Stimulated activated CD8-positive, alpha-beta memory T cell treated with anti-CD3 and anti-CD28 coated beads, Interleukin-7, amount 100 ng/mL, for 4 hours (primary cell): ENCODE data around the gene FAM163A.

ENCODE experiments used
- DNase-seq, 2 donors: peaks; one replicate each; pipeline ENCODE4 v3.0.0-alpha.2; 2020; ENCODE audit warnings: low read depth in 2 of 2

FAM163A gene

DNA sequence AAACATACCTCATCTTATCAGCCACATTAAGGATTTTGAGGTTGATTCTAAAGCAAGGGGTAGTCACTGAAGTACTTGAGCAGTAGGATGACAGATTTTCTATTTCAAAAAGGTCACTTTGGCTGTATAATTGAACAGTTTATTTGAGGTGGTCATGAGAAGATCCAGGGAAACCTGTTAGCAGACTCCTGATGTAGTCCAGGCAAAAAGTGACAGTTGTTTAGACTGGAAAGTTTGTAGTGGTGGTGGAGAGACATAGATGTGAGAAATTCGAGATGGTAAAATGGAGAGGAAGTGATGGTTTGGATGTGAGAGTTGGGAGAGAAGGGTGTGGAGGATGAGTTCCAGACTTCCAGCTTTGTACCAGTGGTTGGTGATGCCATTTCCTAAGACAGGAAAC lies 7.5 kb downstream of the FAM163A start:
- no peak for DNase-seq

DNA sequence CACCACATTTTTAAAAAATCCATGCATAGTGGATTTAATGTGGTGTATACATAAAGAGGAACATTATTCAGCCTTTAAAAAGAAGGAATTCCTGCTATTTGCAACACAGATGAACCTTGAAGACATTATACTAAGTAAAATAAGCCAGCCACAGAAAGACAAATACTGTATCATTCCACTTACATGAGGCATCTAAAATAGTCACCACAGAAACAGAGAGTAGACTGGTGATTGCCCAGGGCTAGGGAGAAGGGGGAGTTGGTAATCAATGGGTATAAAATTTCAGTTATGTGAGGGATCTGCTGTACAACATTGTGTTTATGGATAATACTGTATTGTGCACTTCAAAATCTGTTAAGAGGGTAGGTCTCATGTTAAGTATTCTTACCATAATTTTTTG lies 10.0 kb downstream of the FAM163A start:
- no peak for DNase-seq

DNA sequence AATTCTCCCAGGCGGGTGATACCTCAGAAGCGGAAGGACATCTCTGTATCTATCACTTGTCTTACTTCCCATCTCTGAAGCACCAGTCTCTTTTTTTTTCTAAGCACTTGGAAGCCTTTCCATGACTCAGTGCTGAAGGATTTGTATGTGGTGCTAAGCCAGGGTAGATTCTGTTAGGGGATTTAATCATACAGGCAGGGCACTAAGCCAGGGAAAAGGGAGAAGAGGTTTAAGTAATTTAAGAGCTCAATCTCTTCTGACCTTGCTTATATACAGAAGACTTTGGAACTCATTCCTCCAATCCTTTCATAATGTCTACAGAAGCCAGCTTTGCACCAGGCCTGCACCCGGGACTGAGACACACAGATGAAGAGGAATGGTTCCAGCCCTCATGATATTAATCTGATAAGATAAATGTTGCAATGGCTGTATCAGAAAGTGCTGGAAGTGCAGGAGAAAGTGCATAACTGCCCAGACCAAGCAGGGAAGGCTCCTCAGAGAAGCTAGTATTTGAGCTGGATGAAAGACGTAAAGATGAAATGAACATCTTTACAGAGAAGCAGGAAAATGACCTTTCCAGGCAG lies 11.0 kb downstream of the FAM163A start:
- no peak for DNase-seq

GRCh38 chr1:179757933-179758332 lies 14.8 kb downstream of the FAM163A start:
- no peak for DNase-seq

GRCh38 chr1:179760521-179760920 lies 17.4 kb downstream of the FAM163A start:
- DNase-seq, result no peak

- DNase-seq, result no peak
Observed at GRCh38 chr1:179761296-179761695, 18.2 kb downstream of the FAM163A start.

- DNase-seq, result no peak
Observed at GRCh38 chr1:179761846-179762640, 19.0 kb downstream of the FAM163A start.

DNA sequence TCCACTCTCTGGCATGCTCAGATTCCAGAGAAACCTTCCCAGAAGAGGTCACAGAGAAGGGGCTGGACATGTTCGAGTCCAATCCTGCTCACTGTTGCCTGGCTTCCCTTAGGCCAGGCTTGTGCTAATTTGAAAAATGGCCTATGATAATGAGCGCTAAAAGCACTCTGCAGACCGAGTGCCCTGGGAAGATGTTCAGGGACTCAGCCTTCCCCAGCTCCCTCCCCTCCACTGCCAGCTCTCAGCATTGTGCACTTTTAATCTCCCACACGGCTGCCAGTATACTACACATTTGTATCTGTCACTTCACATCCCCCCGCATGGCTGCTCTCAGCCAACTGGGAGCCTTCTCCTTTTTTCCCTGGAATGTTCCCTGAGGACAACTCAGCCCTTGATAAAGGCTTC lies 24.1 kb downstream of the FAM163A start:
- DNase-seq, result no peak

DNA sequence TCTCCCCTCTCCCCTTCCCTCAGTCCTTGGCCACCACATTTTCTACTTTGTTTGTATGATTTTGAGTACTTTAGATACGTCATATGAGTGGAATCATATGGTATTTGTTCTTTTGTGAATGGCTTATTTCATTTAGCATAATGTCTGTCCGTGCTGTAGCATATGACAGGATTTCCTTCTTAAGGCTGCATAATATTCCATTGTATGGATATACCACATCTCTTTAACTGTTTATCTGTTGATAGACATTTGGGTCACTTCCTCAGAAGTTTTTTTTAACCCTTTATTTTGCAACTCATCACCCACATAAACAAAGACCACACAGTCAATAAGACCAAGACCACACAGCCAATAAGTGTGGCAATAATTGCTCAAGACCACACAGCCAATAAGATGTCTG lies 24.9 kb downstream of the FAM163A start:
- DNase-seq, result no peak

DNA sequence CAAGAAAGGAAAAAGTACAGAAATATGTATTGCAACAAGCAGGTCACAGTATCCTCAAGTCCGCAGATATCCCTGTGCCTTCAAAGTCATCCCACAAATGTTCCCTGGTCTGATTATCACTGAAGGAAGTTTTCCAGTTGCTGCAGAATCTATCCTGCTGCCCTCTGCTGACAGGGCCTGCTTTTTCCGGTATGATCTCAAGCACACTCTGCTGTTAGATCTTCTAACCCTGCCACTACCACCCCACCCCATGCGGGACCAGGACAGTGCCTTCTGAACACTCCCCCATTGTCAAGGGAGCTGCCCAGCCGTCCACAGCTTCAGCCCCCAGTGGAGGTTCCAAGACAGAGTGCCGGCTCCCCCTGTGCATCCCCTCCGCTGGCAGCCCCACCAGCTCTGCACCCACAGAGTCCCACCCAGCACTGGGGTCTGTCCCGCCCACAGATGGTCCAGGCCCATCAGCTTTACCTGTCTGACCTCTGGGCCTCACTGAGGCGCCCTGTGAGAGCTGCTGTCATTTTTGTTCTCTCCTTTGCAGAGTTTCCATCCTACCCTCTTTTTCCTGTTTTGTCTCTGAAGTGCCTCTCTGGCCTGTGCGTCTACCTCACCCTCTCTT lies 27.9 kb downstream of the FAM163A start:
- DNase-seq, result no peak

- no peak for DNase-seq
Observed at GRCh38 chr1:179773264-179773663, 30.2 kb downstream of the FAM163A start.

GRCh38 chr1:179774000-179774399 lies 30.9 kb downstream of the FAM163A start:
- no peak for DNase-seq

DNA sequence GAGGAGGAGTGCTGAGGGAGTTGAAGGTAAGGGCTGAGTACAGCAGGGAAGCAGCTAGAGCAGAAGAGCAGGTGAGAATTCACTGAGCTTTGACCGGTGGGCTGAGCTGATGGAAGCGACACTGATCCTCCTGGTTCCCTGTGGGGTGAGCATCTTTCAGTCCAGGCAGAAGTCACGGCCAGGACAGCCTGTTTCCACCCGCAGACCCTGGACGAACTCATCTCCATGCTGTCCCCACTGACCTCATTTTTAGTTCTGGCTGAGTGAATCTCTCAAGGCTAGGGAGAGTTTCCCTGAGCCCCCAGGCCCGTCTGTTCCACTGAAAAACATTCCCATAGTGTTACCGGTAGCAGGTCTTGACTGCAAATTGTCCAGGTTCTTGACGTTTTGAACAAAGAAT lies 31.5 kb downstream of the FAM163A start:
- no peak for DNase-seq

DNA sequence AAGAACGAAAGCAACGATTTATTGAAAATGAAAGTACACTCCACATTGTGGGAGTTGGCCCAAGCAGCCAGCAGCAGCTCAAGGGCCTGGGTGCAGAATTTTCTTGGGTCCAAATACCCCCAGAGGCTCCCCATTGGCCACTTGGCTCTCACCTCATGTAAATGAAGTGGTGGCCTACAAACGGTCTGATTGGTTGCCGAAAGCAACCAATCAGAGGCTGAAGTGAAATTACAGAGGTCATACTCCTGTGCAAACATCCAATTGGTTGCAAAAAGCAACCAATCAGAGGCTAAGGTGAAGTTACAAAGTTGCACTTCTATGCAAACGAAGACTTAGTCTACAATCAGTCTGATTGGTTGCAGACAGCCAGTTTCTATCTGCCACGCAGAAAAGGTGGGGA lies 31.9 kb downstream of the FAM163A start:
- DNase-seq, result no peak

GRCh38 chr1:179776831-179777230 lies 33.7 kb downstream of the FAM163A start:
- DNase-seq, result no peak

GRCh38 chr1:179777731-179778130 lies 34.6 kb downstream of the FAM163A start:
- no peak for DNase-seq

DNA sequence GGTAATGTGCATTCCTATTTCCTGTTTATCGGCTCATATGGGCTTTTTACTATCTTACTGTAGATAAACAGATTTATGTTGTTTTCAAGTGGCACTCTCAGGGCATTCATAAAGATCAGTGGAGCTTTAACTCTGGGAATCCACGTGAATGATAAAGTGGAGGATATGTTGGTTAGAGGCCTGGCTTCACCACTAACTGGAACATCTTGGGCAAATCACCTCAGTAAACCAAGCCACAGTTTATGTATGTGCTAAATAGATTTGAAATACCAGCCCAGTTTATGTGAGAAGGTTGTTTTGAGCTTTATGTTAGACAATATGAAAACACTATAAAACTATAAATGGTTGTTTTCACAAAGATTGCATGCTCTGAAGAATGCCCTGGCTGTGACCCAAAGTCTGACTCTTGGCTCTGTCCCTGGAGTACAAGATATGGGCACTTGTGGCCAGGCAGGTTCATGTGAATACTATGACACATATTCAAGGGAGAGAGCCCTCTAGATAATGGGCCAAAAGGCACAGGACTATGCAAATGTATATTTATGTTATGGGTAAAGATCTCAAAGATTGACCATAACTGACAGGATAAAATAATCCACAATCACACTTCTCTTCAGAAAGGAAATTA lies 36.7 kb downstream of the FAM163A start:
- DNase-seq, result no peak

- no peak for DNase-seq
Observed at GRCh38 chr1:179781962-179782361, 38.9 kb downstream of the FAM163A start.

DNA sequence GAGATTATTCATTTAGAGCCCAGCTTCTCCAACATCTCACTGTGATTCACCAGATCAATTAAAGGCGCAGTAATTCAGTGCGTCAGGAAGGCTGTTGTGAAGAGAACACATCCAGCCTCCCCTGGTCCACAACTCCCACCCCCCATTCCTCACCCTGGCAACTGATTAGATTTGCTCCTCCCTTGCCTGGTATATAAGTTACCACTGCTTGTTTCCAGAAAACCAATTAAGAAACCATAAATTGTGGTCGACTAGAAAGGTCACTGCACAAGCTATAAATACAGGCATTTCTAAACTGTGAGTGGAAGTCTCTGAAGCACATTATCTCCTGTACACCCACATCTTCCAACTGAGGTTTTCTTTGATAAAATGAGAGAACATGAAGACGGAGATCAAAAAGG lies 41.9 kb downstream of the FAM163A start:
- DNase-seq, result no peak

- no peak for DNase-seq
Observed at GRCh38 chr1:179785728-179786127, 42.6 kb downstream of the FAM163A start.

DNA sequence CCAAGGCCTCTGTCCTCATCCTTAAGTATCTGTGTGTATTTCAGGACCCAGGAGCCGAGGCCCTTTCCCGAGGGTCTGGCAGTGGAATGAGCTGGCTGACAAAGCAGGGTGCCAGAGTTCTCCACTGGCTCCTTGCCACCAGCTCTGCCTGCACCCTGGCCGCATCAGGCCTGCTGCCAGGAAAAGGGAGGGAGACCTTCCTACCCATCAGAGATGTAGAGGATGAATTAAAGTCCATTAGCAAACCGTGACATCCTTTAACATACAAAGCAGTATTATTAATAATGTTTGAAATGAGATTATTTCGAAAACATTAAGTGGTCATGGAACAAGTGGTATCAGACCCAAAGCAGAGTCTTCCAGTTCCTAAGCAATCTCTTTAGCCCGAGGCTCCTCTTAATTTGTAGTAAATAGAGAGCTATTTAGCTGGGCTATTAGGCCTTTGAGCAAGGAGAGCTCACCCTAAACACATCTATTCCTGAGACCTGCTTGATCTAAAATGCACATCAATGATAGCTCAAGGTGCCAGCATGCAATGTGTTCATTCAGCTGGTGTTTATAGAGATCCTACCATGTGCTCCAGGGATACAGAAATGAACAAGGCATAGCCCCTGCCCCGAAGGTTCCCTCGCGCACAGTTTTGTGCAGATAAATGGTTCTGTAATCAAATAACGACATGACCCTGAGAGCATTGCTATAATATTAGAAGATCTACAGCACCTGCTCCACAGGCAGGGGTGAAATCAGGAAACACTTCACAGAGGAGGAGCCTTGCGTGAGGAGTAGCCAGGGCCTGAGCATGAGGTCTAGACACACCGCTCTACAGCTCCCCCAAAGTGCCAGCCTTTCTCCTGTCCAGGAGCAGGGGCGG lies 44.0 kb downstream of the FAM163A start:
- DNase-seq, result no peak

DNA sequence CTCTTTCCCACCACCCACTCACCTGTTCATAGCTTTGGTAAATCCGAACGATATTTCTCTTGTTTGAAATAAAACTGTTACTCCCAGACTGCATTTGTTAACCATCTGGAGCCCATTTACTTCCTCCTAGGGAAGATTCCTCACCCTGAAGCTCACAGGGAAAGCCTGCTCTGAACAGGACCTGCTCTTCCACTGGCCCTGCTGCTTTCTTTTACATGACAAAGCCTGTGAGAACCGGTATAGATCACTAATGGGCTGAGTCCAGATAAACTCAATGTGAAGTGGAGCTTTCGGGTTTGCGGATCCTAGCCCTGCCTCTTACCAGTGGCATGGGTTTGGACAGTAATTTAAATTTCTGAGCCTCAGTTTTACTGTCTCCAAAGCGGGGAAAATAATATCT lies 45.2 kb downstream of the FAM163A start:
- DNase-seq, result no peak
